Hematopoietic multipotent progenitor cell treated with erythropoietin and hydrocortisone succinate and interleukin-3 and kit ligand, for 8 days (in vitro differentiated cells): ENCODE data around the gene CMBL.
"Not testable (repeated sequence)": the region's sequence is repeated elsewhere in the genome, so short reads cannot be mapped to it uniquely, and the experiment has no call there.

Experiments used
- DNase-seq: peaks from one replicate; pipeline ENCODE4 v3.0.0-alpha.2; 2015

The CMBL gene

GRCh38 chr5:10310066-10310779, 2.5 kb upstream of the CMBL start:
- DNase-seq, result no peak

GRCh38 chr5:10308844-10309243, 1.1 kb upstream of the CMBL start:
- peak; percentile 50 for DNase-seq

GRCh38 chr5:10306806-10307205, 896 bp downstream of the CMBL start:
- no peak for DNase-seq

- DNase-seq, result no peak
Measured at GRCh38 chr5:10306114-10306513, 1.6 kb downstream of the CMBL start.

GRCh38 chr5:10304932-10305331, 2.8 kb downstream of the CMBL start:
- DNase-seq, result peak; percentile 63

GRCh38 chr5:10303699-10304170, 4.0 kb downstream of the CMBL start:
- peak; percentile 92 for DNase-seq

GRCh38 chr5:10303201-10303600, 4.5 kb downstream of the CMBL start:
- DNase-seq, result no peak

- DNase-seq, result peak; percentile 80
Measured at GRCh38 chr5:10301842-10302610, 5.7 kb downstream of the CMBL start.

- peak; percentile 50 for DNase-seq
Measured at GRCh38 chr5:10301266-10301665, 6.4 kb downstream of the CMBL start.

GRCh38 chr5:10300246-10300645, 7.5 kb downstream of the CMBL start:
- DNase-seq, result no peak

GRCh38 chr5:10297646-10298204, 10.0 kb downstream of the CMBL start:
- DNase-seq, result no peak

GRCh38 chr5:10295619-10296326, 11.9 kb downstream of the CMBL start:
- DNase-seq, result no peak

- no peak for DNase-seq
Measured at GRCh38 chr5:10293907-10294662, 13.6 kb downstream of the CMBL start.

- no peak for DNase-seq
Measured at GRCh38 chr5:10291692-10292339, 15.9 kb downstream of the CMBL start.

GRCh38 chr5:10290438-10290837, 17.3 kb downstream of the CMBL start:
- DNase-seq, result no peak

- no peak for DNase-seq
Measured at GRCh38 chr5:10289991-10290390, 17.7 kb downstream of the CMBL start.

GRCh38 chr5:10289353-10289752, 18.3 kb downstream of the CMBL start:
- peak; percentile 83 for DNase-seq

- DNase-seq, result peak; percentile 79
Measured at GRCh38 chr5:10288592-10289219, 19.0 kb downstream of the CMBL start.

GRCh38 chr5:10286862-10287227, 20.9 kb downstream of the CMBL start:
- DNase-seq, result no peak

- peak; percentile 92 for DNase-seq
Measured at GRCh38 chr5:10286162-10286861, 21.4 kb downstream of the CMBL start.

GRCh38 chr5:10285362-10285761, 22.3 kb downstream of the CMBL start:
- DNase-seq, result not testable (repeated sequence)
